CD4-positive, alpha-beta T cell treated with Interferon gamma for 1 hour (primary cell): ENCODE results near the gene NPB.

Experiments used
- DNase-seq: peaks from one replicate; pipeline ENCODE4 v3.0.0-alpha.2; 2020

The NPB gene

DNA sequence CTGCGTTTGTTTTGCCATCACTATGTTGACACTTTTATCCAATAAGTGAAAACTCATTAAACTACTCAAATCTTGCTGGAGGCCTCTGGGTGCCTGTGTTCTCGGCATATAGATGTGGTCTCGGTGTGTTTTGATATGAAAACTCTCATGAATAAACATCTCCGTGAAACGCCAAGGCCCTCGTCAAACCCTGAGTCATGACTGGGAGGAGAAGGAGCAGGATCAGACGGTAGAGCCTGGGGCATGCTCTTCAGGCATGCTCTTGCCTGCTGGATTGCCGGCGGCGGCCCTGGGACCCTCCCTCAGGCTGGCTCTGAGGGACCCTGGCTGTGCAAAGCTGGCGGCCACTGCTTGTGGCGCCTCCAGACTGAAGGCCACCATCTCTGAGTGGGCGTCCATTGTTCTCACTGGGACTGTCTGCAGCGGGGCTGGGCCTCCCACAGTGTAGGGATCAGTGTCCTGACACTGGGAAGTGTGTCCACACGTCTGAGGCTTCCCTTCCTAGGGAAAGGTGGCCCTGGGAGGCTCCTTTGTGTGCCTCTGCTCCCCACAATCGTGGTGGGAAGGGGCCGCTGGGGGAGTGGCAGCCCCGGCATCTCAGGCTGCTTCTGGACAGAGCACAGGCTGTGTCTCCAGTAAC lies 1.7 kb upstream of the NPB start:
- no peak for DNase-seq

DNA sequence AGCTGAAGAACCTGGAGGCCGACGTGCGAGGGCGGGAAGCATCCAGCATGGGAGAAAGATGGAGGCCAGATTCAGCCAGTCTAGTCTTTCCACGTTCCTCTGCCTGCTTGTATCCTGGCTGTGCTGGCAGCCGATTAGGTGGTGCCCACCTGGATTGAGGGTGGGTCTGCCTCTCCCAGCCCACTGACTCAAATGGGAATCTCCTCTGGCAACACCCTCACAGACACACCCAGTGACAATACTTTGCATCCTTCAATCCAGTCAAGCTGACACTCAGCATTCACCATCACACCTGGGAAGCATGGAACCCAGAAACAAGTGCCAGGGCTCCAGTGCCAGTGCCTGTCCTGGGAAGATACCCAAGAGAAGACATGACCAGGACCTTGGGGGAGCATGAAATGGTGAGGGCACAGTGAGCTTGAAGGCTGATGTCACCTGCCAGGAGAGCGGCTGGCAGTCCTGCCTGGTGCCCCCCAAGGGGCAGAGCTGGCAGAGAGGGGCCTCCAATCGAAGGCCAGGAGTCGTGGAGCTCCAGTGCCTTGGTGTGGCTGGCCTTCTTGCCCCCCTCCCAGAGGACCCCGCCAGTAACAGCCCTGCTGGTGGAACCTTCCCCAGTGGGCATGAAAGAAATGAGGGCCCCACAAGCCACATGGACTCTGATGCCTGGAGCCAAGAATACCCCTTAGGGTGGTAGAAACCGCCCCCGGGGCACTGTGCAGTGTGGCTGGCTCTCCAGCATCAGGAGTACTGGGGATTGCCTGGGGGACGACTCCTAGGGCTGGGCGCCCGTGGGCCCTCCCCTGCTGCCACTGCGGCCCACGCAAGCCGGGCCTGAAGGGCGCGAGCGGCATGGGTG lies 643 bp upstream of the NPB start:
- no peak for DNase-seq

DNA sequence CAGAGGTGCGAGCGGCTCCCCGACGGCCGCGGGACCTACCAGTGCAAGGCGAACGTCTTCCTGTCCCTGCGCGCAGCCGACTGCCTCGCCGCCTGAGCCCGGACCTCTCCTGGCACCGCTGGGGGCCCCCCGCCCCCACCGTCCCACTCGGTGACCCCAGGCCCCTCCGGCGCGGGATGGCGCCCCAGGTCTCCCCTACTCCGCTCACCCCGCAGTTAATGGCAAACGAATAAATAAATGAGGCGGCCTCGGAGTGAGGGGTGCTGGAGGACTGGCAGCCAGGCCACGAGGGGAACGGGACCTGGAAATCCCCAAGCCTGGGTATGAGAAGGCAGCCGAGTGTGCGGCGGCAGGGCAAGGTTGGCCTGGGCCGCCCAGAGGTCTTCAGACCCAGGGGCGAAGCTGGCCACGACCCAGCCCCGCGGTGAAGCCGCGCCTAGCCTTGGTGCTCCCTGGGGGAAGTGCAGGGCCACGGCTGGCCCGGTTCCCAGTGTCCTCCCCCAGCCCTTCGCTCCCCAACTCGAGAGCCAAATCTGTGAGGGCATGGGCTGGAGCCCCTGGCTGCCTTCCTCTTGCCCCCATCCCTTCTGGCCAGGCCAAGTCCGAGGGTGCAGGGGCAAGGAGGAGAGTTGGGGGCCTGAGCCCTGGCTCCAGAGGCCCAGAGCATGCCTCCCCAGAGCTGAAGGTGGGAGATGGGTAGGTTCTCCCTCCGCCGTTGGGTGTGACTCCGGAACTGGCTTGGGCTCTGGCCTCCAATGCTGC lies 796 bp downstream of the NPB start:
- no peak for DNase-seq

DNA sequence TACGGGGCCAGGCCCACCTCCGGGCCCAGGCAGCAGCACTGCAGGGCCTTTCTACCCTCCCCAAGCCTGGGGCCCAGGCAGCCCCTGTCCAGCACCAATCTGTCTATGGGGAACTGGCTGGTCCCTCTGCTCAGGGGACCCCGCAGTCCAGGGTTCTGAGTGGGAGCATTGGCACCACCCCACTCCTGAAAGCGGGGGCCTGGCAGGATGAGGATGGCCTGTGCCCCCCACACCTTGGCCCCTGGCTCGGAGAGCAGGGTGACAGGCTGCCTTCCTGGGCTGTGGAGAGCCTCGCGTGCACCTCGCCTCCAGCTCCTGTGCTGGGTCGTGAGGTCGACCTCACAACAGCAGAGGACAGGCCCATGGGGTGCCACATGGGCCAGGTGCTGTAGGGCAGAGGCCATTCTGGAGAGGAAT lies 1.4 kb downstream of the NPB start:
- no peak for DNase-seq

DNA sequence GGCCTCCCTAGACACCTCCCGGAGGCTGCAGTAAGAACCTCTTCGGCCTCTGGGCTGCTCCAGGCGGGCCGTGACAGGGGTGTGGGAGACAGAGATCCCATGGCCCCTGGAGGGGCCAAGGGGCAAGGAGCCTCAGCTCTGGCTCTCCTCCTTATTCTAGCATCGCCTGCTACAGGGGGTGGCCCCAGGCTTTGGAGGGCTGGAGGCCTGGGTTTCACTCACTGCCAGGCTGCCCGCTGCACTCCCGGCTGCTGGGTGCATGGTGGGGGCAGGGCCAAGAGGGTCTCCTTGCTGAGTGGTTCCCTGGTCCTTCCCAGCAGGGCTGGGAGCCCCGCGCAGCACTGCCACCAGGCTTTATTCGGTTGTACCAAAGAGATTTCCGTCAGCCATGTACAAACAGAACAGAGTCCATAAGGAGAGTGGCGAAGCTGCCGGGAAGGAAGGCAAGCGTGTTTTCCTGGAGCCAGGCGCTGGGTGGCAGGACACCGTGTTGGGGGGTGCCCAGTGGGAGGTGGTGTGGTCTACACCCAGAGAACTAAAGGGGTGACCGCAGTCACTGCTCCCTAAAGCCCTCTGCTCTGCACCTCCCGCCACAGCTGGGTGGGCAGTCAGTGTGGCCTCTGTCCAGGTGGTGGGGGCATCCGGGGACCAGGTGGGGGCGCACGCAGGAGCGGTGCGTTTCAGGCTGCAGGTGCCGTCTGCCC lies 2.0 kb downstream of the NPB start:
- DNase-seq = no peak

DNA sequence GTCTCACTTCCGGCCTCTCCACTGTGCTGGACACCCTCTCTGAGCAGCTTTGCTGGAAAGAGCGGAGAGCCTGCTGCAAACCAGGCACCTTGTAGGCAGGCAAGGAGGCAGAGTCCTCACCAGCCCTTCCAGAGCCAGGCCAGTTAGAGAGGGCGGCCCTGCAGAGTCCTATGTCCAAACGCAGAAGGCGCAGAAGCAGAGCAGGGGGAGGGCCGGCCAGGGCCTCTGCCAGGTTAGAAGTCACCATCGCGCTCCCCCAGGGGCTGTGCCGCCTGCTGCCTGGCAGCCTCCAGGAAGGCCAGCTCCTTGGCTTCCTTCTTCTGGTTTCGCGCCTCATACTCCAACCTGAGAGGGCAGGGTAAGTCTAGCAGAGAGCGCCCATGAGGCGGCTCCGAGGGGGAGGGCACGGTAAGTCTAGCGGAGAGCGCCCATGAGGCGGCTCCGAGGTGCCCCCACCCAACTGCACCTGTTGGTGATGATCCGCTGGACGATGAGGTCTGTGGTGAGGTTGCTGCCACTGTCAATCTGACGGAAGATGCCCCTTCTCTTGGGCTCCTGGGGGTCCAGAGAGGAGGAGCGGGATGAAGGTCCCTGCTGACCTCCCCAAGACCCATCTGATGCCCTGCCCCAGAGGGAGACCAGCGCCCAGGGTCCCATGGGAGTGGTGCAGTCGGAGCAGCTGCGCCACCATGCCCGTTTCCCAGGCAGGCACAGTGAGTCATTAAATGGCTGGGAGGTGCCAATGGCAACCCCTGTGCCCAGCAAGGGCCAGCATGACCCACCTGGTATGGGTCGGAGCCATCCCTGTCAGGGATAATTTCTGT lies 2.8 kb downstream of the NPB start:
- no peak for DNase-seq

DNA sequence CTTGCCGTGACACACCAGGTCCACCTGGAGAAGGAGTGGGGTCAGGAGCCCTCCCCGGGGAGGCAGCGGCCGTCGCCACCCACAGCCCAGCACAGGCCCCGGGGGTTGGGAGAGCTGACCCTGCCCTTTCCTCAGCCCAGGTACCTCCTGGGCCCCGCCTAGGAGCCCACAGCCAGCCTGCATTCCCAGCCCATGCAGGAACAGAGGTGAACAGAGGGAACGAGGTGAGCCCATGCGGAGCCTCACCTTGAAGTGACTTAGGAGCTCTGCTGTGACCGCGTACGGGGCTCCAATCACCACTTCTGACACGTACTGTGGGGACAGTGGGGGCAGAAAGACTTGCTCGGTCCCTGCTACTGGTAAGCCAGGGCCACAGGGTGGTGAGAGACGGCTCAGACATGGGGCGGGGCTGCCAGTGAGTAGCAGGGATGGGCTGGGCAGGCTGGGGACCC lies 3.4 kb downstream of the NPB start:
- DNase-seq = no peak

DNA sequence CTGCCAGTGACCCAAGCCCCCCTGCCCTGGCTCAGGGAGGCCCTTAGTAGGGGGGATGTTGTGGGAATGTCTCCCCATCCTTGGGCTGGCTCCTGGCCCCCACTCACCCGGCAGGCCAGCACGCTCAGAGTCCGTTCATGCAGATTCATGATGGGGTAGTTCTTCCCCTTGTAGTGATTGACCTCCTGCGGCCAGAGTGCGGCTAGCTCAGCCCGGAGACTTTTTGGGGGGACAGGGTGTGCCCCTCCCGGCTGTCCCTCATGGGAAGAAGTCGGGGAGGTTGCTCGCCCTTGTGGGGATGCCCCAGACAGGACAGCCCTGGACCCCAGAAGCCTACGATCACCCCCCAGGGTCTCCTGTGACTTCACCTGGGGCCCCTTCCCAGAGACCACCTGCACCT lies 4.0 kb downstream of the NPB start:
- DNase-seq = no peak

DNA sequence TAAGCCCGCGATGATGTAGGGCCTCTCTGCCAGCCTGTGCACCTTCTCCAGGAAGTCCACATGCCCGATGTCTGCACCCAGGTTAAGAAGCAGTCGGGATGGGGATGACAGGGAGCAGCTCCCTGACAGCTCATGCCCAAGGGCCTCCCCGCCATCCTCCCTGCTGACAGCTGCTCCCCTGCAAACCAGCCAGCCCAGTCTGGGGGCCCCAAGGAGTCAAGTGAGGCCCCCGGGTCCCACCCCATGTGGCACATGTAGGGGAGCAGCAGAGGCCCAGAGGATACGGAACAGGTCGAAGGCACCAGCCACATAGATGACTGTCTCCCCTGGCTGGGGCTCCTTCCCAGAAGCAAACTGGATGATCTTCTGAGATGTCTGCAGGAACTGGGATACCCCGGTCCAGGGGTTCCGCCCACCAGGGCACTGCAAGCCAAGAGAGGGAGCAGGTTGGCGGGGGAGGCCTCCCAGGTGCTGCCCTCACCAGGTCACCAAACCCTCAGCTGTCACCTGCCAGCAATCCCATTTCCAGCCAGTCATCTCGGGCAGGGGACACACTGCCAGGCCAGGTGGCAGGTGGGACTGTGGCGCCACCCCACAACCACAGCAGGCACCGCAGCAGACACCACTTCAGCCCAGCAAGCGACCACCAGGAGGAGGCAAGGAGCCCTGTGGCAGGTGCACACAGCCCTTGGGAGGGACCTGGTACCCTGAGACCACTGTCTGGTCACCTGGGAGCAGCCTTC lies 4.6 kb downstream of the NPB start:
- DNase-seq = no peak

DNA sequence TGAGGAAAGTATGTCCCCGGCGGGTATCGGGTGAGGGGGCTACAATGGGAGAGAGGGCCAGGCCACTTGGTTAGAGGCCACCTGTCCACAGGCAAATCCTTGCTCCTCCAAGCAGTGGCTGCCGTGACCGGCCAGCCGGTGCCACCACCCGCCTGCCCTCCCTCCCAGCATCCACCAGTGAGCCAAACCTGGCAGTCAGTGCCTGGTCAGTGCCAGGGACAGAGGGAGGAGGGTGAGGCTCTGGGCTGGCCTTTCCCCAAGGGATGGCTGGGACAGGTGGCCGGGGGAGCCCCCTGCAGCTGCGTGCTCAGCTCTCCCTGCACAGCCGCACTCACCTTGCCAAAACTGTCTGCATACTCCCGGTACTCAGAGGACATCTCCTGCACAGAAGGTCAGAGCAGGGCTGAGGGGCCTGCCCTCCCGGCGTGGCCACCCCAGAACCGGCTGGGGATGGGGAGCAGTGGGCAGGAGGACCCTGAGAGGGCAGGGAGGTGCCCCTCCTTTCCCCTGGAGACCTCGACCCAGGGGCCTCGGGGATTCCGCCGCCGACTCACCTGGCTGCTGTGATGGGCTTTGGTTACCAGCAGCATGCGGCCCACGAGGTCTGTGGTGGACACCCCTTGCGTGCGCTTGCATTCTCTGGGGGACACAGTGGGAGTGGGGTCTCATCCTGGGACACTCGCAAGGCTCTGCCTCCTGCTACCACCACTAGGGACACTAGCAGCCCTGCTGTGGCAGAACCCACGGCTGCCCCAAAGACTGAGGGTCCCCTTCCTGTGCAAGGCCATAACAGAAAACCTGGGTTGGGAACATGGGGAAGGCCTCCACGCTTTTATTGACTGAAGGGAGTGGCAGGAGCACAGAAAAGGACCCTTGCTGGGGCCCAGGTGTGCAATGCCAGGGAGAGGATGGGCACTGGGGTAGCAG lies 5.4 kb downstream of the NPB start:
- DNase-seq = no peak

DNA sequence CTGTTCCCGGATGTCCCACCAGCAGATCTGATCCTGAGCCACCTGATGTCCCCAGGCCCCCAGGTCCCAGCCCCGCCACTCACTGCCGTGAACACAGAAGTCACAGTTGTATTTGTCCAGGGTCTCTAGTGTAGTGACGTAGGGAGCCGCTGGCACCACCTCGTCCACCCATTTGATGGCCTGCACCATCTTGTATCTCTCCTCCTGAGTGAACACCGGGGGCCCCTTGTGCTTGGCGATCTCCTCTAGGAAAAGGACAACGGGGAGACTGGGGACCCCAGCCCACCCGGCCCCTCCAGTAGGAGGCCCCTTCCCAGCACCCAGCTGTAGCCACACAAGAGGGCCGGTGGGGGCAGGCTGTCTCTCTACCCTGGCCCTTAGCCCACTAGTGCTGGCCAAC lies 6.8 kb downstream of the NPB start:
- DNase-seq = no peak

DNA sequence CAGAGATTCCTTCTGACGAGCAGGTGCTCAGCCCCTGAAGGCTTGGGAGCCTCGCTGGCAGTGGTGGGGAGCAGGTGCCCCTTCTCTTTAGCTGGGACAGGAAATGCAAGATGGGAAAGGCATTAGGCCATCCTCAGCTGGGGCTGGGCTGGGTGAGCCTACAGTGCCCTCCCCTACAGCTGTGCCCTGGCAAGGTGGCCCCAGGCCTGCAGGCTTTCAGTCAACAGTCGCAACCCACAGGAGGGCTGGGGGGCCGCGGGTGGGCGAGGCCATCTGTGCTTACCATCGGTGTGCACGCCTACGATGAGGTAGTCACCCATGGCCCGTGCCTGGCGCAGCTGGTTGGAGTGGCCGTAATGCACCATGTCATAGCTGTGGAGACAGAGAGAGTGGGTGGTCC lies 7.2 kb downstream of the NPB start:
- no peak for DNase-seq

DNA sequence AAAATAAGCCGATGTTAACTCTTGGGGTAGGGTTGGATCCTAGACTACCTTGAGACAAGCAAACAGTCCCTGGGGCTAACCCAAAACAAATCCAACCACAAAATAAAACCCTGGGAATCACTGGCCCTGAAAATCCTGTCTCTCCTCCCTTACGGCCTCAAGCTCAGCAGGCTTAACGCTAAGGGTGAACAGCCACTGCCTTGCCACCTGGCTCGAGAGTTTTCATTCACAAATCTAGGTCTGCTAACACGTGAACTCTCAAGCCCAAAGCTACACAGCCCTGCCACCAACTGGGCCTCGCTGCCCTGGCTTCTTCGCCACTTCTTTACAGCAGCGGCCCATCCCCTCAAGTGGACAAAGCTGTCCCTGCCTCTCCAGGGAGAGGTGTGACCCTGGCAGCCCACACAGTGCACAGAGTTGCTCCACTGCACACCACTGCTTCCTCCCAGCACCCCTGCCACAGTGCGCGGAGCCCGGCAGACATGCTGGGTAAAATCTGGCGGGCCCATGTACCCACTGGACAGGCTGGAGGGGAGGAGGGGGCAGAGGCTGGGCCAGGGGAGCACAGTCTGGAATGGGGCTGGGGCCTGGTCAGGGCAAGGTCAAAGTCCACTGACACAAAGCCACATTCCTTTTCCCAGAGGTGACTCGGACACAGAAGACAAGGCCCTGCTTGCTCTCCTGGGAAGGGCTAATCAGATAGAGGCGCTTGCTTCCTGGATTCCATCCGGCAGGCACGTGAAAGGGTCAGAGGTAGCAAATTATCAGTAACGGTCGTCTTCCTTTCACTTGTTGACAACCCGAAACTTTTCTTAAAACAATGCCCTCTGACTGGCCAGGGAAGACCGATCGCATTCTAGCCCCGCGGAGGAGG lies 8.2 kb downstream of the NPB start:
- no peak for DNase-seq

DNA sequence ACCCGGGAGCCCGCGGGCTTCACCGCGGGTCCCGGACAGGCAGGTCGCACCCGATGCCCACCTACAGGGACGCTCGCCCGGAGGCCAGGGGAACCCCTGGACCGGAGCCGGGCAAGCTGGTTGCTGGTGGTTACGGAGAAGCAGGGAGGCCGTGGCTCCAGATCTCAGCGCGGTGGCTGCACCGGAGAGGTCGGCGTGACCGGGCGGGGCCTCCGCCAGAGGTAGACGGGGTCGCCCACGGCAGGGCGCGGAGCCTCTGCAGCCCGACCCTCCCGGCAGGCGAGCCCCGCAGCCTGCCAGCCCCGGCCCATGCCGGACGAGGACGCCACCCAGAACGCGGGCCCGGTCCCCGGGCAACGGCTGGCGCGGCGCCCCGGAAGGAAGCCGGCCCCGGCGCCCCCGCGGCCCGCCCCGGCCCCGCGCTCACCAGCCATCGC lies 8.8 kb downstream of the NPB start:
- no peak for DNase-seq

DNA sequence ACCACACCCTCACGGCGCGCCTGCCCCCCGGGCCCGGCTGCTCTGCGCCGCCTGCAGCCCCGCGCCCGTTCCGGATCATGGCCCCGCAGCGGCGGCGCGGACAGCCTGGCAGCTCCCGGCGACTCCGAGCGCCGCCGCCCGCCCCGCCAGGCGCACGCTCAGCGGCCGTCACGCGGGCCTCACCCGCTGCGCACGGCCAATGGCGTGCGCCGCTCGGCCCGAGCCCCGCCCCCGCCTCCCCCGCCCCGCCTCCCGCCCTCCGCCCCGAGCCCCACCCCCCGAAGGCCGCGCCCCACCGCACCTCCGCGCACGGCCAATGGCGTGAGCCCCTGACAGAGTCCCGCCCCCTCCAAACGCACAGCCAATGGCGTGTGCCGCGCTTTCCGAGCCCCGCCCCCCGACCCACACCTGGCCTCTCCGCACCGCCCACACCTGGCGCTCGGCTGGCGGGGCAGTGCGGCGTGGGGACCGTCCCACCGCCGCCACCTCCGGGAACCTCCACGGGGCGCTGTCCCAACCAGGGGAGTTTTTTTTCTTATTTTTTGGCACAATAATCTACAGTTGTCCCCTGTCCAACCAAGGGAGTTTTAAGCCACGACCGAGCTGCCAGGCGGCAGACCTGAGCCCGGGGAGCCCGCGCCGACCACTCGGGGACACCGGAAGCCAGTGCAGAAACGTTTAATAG lies 9.4 kb downstream of the NPB start, which contains the start of gene PCYT2:
PCYT2 (minus strand) TSS at position 123 of the 685 bp plus-strand sequence; CDS start at position 79, 44 bp downstream.
- peak; percentile 91 for DNase-seq

DNA sequence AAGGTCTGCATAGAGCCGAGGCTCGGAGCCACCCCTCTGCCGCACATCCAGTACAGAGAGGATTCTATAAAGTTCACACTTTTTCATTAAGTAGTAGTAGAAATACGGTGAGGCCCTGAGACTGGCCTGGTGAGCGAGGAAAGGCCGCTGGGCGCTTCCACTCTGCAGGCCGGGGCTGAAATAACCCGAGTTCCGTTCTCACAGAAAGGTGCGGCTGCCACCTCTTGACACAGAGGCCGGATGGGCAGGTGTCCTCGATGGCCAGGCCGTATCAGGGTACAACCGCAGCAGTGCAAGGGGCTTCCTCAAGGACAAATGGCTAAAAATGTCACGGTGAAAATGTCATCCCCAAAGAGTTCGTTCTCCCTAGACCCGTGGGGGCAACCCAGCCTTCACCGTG lies 9.9 kb downstream of the NPB start:
- DNase-seq = no peak

DNA sequence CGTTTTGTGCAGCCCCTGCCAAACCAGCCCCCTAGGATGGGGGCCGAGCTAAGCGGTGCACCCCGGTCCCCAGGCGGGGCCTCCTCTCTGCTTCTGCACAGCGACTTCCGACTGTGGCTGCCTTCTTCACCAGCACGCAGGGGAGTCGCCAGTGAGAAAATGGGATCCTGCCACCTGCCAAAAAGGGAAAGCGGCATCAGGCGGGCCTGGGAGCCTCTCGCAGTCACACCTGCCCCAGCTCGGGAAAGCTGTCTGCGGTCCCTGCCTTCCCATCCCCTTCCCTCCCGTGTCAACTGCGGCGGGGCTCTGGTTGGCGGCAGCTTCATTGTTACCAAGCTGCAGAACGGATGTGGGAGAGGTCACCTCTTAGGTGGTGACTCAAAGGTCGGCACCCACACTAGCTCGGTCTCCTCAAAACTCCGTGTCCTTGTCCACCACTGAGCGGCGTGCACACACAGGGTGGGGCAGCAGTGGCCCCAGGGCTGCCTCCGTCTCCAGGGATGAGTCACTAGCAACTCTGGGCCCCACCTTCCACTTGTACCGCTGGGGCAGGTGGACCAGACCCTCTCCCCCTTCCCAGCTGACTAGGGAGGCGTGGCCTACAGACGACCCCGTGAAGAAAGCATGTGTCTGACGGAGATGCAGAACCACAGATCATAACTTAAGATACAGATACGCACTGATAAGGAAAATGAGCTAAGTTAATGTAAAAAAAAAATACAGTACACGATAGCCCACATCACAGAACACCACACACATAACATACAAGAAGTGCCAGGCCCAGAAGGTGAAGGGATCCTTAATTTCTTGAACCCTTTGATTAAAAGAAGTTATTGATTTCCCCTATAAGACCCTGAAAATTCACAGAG lies 10.6 kb downstream of the NPB start:
- DNase-seq = no peak
